Sciatic nerve (tissue), 2 donors: ENCODE results near the gene CASKIN2. TPM values are rescaled to one million over a fixed set of nuclear protein-coding genes. Genes with fewer than 3 reads are reported as not detected.
"Not testable (repeated sequence)": the region's sequence is repeated elsewhere in the genome, so short reads cannot be mapped to it uniquely, and the experiment has no call there.

Experiments
- ATAC-seq: fragments of 200-7000 bp; cut with Tn5 transposase; one replicate; pipeline ENCODE4 v1.9.1; 2020; ENCODE audit warnings: mild to moderate bottlenecking, moderate library complexity
- DNase-seq: peaks from one replicate; pipeline ENCODE4 v3.0.0-alpha.2; 2020; ENCODE audit warnings: low spot score
- intact Hi-C: fragments of 100-400 bp; cut with DNase I; formaldehyde crosslinking; loops from one replicate; pipeline ENCODE4 v1.14.2; 2022
- microRNA-seq: library from miRNA; unstranded; fragments of <30 nt; microRNA quantifications from one replicate; pipeline ENCODE4 v1.2.0, GENCODE V29; 2020
- total RNA-seq: library from RNA; stranded (reverse); fragmentation: NEBNext Ultra II Directional; extraction: Animal tissue kit (Norgen Biotek cat#: 25700); gene quantifications from one replicate; pipeline ENCODE4 v1.2.1, GENCODE V29; 2021
- donor health status: DM: no; HTN: no; CAD: no.
- donor health status: DM: no; HTN: no; CAD: no.

Gene CASKIN2
- total RNA-seq, 1 donor from 2014 or later = 127 TPM

- no peak for ATAC-seq
- DNase-seq = no peak
- intact Hi-C loops = no loop called here
Observed at GRCh38 chr17:75459590-75460267, 55.6 kb downstream of the CASKIN2 start.

DNA sequence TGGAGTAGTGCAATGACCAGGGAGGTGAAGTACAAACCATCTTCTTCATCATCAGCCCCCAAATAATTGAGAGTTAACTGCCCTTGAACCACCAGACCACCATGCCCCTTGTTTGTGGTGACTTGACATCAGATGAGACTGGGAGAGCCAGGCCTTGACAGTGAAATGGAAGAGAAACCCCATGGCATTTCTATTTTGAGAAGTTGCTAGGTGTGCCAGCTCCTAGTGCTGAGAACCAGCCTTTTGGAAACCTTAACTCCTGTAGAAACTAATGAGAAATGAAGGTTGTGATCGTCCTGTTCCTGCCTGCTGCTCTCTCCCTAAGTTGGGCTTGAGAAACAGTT, 56.1 kb downstream of the CASKIN2 start:
- DNase-seq = no peak
- no peak for ATAC-seq
- intact Hi-C loops = no loop called here

GRCh38 chr17:75457047-75457654, 58.2 kb downstream of the CASKIN2 start:
- intact Hi-C loops = no loop called here
- peak; percentile 72 for DNase-seq
- peak; percentile 41 for ATAC-seq

GRCh38 chr17:75456417-75457046, 58.8 kb downstream of the CASKIN2 start, which contains the start of gene TMEM94:
TSS of gene TMEM94 (plus strand) at chr17:75456635. CDS start at chr17:75471906, 15,271 bp downstream.
- intact Hi-C loops = no loop called here
- DNase-seq = peak; percentile 97

DNA sequence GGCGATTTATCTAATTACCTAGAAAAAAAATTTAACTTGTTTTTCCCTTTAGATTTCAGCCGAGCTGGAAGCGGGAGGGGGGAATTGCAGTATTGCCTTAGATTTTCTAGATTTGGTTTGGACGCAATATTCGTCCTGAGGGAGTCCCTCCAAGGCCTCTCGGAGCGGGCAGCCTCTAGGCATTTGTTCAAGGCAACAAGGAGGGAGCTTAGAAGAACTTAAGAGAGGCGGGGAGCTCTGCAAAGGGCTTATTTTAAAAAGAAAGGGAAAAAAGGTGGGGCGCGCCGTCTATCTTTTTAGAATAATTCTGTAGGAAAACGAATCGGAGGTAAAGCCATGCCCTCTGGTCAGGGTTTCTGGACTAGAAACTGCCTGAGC, 59.3 kb downstream of the CASKIN2 start:
- ATAC-seq = peak; percentile 61
- DNase-seq = no peak
- intact Hi-C loops = no loop called here

More at GRCh38 chr17:75456417-75457046, 58.8 kb downstream of the CASKIN2 start, which contains the start of gene TMEM94:
- peak; percentile 99 for ATAC-seq

GRCh38 chr17:75454672-75455071, 60.7 kb downstream of the CASKIN2 start:
- DNase-seq, intact Hi-C loops, ATAC-seq: not testable (repeated sequence)

DNA sequence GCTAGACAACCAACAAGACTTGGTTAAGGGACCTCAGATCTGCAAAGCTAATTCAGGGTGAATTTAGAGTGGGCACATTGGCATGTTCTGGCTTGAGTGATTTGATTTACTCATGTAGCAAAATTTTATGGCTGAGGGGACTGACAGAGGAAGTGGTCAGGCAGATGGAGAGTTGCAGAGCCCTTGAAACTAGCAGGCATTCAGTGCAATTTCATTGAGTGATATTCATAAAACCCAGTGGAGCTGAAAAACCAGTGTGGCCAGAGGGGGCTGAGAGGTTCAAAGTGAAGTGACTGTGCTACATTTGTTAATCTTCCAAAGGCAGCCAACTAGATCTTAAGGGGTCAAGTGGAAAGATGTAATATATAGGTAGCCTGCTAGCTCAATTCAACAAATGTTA, 61.1 kb downstream of the CASKIN2 start:
- DNase-seq (no peak), ATAC-seq (no peak)
- intact Hi-C loops = no loop called here

- ATAC-seq (no peak), DNase-seq (no peak)
- intact Hi-C loops = no loop called here
Observed at GRCh38 chr17:75450270-75450669, 65.1 kb downstream of the CASKIN2 start.

Small RNA genes lying within 50 kb of the gene (microRNA-seq; reads per million reads assigned to microRNA genes)
- not detected for gene MIR6785

Other genes starting within 250 kb of the CASKIN2 start
- 26.2 TPM for gene MIF4GD, start 244.3 kb downstream of the CASKIN2 start, total RNA-seq
- 22.5 TPM for gene SLC25A19, start 226.1 kb downstream of the CASKIN2 start, total RNA-seq
- 90.4 TPM for gene GRB2, start 109.9 kb downstream of the CASKIN2 start, total RNA-seq
- 86.8 TPM for gene TMEM94, start 58.9 kb downstream of the CASKIN2 start, total RNA-seq
- gene TSEN54, start 991 bp upstream of the CASKIN2 start, total RNA-seq = 26.1 TPM
- 11.0 TPM for gene LLGL2, start 10.2 kb upstream of the CASKIN2 start, total RNA-seq
- 336 TPM for gene MYO15B, start 72.3 kb upstream of the CASKIN2 start, total RNA-seq
- 12.5 TPM for gene SMIM5, start 117.9 kb upstream of the CASKIN2 start, total RNA-seq
- 35.2 TPM for gene RECQL5, start 151.6 kb upstream of the CASKIN2 start, total RNA-seq
- gene SAP30BP, start 151.8 kb upstream of the CASKIN2 start, total RNA-seq = 107 TPM
- gene ITGB4, start 205.9 kb upstream of the CASKIN2 start, total RNA-seq = 469 TPM
- gene GALK1, start 249.7 kb upstream of the CASKIN2 start, total RNA-seq = 23.7 TPM